GM12878 (cell line): ENCODE results near the gene NKAIN2. TPM values are rescaled to one million over a fixed set of nuclear protein-coding genes. Genes with fewer than 3 reads are reported as not detected.

Source experiments
- ATAC-seq: fragments of 200-7000 bp; cut with Tn5 transposase; 3 replicates; pipeline ENCODE4 v1.9.1; 2020; ENCODE audit warnings: mild to moderate bottlenecking, moderate library complexity
- BruUV-seq: library from RNA; stranded (reverse); fragments of 400-500 nt; replicated peaks from 2 replicates; lab custom pipeline; 2021; lab: Mats Ljungman, UMichigan
- CTCF ChIA-PET: fragments of 300-600 bp; sonication (Branson Sonifier 250); formaldehyde crosslinking; extraction: SDS; loops from one replicate; lab custom pipeline; 2021; ENCODE audit warnings: inconsistent platforms; lab: Yijun Ruan, JAX
- POLR2A ChIA-PET: fragments of 350-600 bp; formaldehyde crosslinking; extraction: SDS; loops from one replicate; lab custom pipeline; 2021; ENCODE audit warnings: inconsistent platforms; lab: Charles Lee
- RAD21 ChIA-PET: fragments of 300-600 bp; sonication (Branson Sonifier 250); formaldehyde crosslinking; loops from one replicate; lab custom pipeline; 2023; ENCODE audit warnings: antibody characterized with exemption; ENCODE audit not compliant: unreplicated experiment; lab: Charles Lee
- SMC1A ChIA-PET: fragments of 300-600 bp; sonication (Branson Sonifier 250); formaldehyde crosslinking; loops from one replicate; lab custom pipeline; 2023; ENCODE audit not compliant: unreplicated experiment, uncharacterized antibody; lab: Charles Lee
- DNase-seq: peaks from one replicate; pipeline ENCODE4 v3.0.0-alpha.2; 2011; ENCODE audit warnings: low read depth, low spot score
- FAIRE-seq: peaks from 3 replicates; lab custom pipeline; 2011; peaks lifted over from hg19 to GRCh38; lab: Jason Lieb, UNC
- H2AFZ ChIP-seq: 2 replicates; pipeline ENCODE4 v1.6.0; 2011; ENCODE audit warnings: low read depth, low read length, control low read depth; ENCODE audit not compliant: control insufficient read depth
- H3K27ac ChIP-seq: 2 replicates; pipeline ENCODE4 v1.5.1; 2011; ENCODE audit warnings: control low read depth; ENCODE audit not compliant: control insufficient read depth, insufficient read depth
- H3K27me3 ChIP-seq, 2 experiments: replicated peaks in 1 of 2; 2 replicates each; pipeline versions ENCODE4 v1.6.0 to v1.6.1; 2011; ENCODE audit warnings: low read length in 1 of 2; ENCODE audit not compliant: control insufficient read depth in 2 of 2, insufficient read depth in 2 of 2
- H3K36me3 ChIP-seq, 2 experiments: 2 replicates each; pipeline ENCODE4 v1.5.1; 2011; ENCODE audit warnings: low read length in 1 of 2; ENCODE audit not compliant: control insufficient read depth in 2 of 2, insufficient read depth in 2 of 2
- H3K4me1 ChIP-seq: 2 replicates; pipeline ENCODE4 v1.6.1; 2011; ENCODE audit warnings: mild to moderate bottlenecking, low read length, moderate library complexity, mixed read lengths; ENCODE audit not compliant: control insufficient read depth, insufficient read depth
- H3K4me2 ChIP-seq: 2 replicates; pipeline ENCODE4 v1.6.0; 2011; ENCODE audit warnings: control low read depth; ENCODE audit not compliant: control insufficient read depth, insufficient read depth
- H3K4me3 ChIP-seq: fragments of 200-600 bp; sonication (generic); 2 replicates; pipeline ENCODE4 v1.5.1; 2016
- H3K79me2 ChIP-seq: 2 replicates; pipeline ENCODE4 v1.6.0; 2011; ENCODE audit warnings: low read length; ENCODE audit not compliant: control insufficient read depth, insufficient read depth
- H3K9ac ChIP-seq: 2 replicates; pipeline ENCODE4 v1.8.0; 2011; ENCODE audit warnings: low read length, control low read depth, mixed read lengths; ENCODE audit not compliant: control insufficient read depth, insufficient read depth
- H3K9me3 ChIP-seq: replicated peaks from 3 replicates; pipeline ENCODE4 v1.5.1; 2011; ENCODE audit warnings: mild to moderate bottlenecking, low read length; ENCODE audit not compliant: control insufficient read depth, insufficient read depth
- H4K20me1 ChIP-seq: 2 replicates; pipeline ENCODE4 v1.6.0; 2011; ENCODE audit not compliant: control insufficient read depth, insufficient read depth
- MTA2 ChIP-seq: fragments of 450-650 bp; IDR thresholded peaks from 2 replicates; pipeline ENCODE4 v1.6.1; 2016; ENCODE audit warnings: low read depth, mild to moderate bottlenecking, moderate library complexity
- SIX5 ChIP-seq: IDR thresholded peaks from 2 replicates; pipeline ENCODE4 v1.6.1; 2011; ENCODE audit warnings: mild to moderate bottlenecking, low read depth, low read length, moderate library complexity; ENCODE audit not compliant: severe bottlenecking
- SMAD5 ChIP-seq: IDR thresholded peaks from 2 replicates; pipeline ENCODE4 v1.6.1; 2016; ENCODE audit warnings: antibody characterized with exemption, low read depth
- SUZ12 ChIP-seq: fragments of 200-600 bp; sonication (generic); IDR thresholded peaks from one replicate; pipeline ENCODE4 v1.6.1; 2018; ENCODE audit warnings: antibody characterized with exemption, mild to moderate bottlenecking; ENCODE audit not compliant: unreplicated experiment
- ZNF274 ChIP-seq: IDR thresholded peaks from one replicate; pipeline ENCODE4 v1.8.0; 2011; ENCODE audit not compliant: insufficient read length, insufficient read depth
- WGBS: methylation state at CpG from one replicate; pipeline ENCODE4 v1.1.6; 2016; ENCODE audit warnings: low lambda C conversion rate; ENCODE audit not compliant: insufficient replicate concordance, insufficient coverage; ENCODE audit errors: missing lambda C conversion rate; 5-methylcytosine and 5-hydroxymethylcytosine counted together
- in situ Hi-C: fragments of 300-500 bp; cut with MboI; formaldehyde crosslinking; loops from 9 replicates; pipeline ENCODE4 v1.14.3; 2018; ENCODE audit warnings: mixed read lengths
- intact Hi-C: fragments of 100-400 bp; cut with micrococcal nuclease; formaldehyde crosslinking; loops from one replicate; pipeline ENCODE4 v1.14.2; 2022; ENCODE audit not compliant: unreplicated experiment
- polyA plus RNA-seq, 11 experiments: library from polyadenylated mRNA; depleted of rRNA in 4 of 11; unstranded in 6 of 11; stranded (reverse) in 5 of 11; fragments of >200 nt; fragmentation: Nextera tagmentation in 4 of 11; fragmentation: Illumina TruSeq in 1 of 11; extraction: Ambion mirVana in 4 of 11; extraction: Trizol in 1 of 11; gene quantifications; 1 replicate in 1 of 11; 2 replicates in 10 of 11; pipeline versions ENCODE4 v1.2.1 to v1.2.3, GENCODE V29; 2011 to 2016; ENCODE audit warnings: inconsistent platforms in 2 of 11, missing spikeins in 2 of 11, low read depth in 1 of 11
- total RNA-seq, 4 experiments: library from RNA; depleted of rRNA in 3 of 4; stranded (reverse); fragments of >200 nt in 3 of 4; fragmentation: Illumina TruSeq in 1 of 4; extraction: Trizol in 1 of 4; gene quantifications; 2 replicates each; pipeline versions ENCODE4 v1.2.1 to v1.2.3, GENCODE V29; 2013 to 2021
- TF ChIP-seq, protein P1 (sequence below): fragments of 150-350 bp; IDR thresholded peaks from 2 replicates; pipeline ENCODE4 v1.6.1; 2016; ENCODE audit warnings: low read depth, low read length

The NKAIN2 gene
- total and polyA plus RNA-seq, 10 of the 15 experiments (the other 5 are each of a cell fraction or from before 2014, with no cell fraction given): not detected

DNA sequence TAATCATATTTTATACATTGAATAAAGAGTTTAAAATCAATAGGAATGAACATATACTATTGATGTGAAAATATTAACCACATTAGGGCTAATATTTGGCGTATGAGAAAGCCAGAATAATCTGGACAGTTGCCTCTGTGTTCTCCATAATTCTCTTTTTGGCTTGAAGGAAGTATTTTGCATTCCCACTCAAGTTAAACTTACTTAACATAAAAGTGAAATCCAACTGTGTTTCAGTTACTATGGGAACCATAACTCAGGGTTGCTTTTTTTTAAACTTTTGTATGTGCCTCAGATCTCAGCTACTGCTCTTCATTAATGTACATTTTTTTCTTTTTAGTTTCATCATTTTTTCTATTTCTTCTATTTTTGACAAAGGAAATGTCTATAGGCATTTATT is 479.8 kb downstream of the NKAIN2 start (continued):
- TF ChIP-seq SMAD5: no peak
- TF ChIP-seq, all 136 proteins: peak for 0

DNA sequence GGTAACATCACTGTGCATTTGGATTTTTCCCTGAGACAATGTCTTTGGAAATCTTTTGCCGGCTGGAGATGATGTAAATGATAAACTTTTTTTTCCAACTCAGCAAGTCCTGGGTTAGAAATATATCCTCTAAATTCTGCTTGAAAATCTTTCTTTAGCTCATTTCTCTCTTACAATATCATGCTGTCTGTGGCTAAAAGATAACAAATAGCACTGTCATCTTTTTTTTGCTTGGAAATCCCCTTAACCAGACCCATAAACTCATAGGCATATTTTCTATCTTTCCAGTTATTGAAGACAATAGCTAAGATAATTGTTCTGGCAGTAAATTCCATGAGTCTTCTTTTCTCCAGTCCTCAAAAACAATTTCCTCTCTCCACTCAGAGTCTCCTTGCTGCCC is 481.5 kb downstream of the NKAIN2 start:
- ChIA-PET RAD21 (no interaction called here), CTCF (no interaction called here), SMC1A (interaction anchor here (0.7 kb wide), 1 partner anchor 13 kb away, joined by 4 read pairs; no protein-coding TSS in a partner anchor), POLR2A (no interaction called here)
- H3K4me1 ChIP-seq: no peaks in the 10 kb centered on the region
- H4K20me1 ChIP-seq: no peaks in the 10 kb centered on the region
- FAIRE-seq (no peak), DNase-seq (no peak), ATAC-seq (no peak)
- no peak overlapping the region for H3K4me3 ChIP-seq
- TF ChIP-seq SIX5 (no peak), ZNF274 (no peak), SMAD5 (no peak), MTA2 (no peak), SUZ12 (no peak)
- TF ChIP-seq, protein P1, sequence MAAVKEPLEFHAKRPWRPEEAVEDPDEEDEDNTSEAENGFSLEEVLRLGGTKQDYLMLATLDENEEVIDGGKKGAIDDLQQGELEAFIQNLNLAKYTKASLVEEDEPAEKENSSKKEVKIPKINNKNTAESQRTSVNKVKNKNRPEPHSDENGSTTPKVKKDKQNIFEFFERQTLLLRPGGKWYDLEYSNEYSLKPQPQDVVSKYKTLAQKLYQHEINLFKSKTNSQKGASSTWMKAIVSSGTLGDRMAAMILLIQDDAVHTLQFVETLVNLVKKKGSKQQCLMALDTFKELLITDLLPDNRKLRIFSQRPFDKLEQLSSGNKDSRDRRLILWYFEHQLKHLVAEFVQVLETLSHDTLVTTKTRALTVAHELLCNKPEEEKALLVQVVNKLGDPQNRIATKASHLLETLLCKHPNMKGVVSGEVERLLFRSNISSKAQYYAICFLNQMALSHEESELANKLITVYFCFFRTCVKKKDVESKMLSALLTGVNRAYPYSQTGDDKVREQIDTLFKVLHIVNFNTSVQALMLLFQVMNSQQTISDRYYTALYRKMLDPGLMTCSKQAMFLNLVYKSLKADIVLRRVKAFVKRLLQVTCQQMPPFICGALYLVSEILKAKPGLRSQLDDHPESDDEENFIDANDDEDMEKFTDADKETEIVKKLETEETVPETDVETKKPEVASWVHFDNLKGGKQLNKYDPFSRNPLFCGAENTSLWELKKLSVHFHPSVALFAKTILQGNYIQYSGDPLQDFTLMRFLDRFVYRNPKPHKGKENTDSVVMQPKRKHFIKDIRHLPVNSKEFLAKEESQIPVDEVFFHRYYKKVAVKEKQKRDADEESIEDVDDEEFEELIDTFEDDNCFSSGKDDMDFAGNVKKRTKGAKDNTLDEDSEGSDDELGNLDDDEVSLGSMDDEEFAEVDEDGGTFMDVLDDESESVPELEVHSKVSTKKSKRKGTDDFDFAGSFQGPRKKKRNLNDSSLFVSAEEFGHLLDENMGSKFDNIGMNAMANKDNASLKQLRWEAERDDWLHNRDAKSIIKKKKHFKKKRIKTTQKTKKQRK: no peak
- no peak overlapping the region for H3K27ac ChIP-seq
- no peaks in the 10 kb centered on the region for H3K79me2 ChIP-seq
- H3K27me3 ChIP-seq: no peaks in the 10 kb centered on the region
- H3K9ac ChIP-seq: no peak overlapping the region
- no peaks in the 10 kb centered on the region for H3K36me3 ChIP-seq
- H2AFZ ChIP-seq: no peak overlapping the region
- intact Hi-C loops (no loop called here), in situ Hi-C loops (no loop called here)
- H3K9me3 ChIP-seq: no peaks in the 10 kb centered on the region
- H3K4me2 ChIP-seq: no peak overlapping the region
- WGBS: 94% methylated on average over 1 of the region's 1 CpG
- BruUV-seq: no TSS peak
